HCT116 (cell line): ENCODE data around the gene FSCN2. TPM values are rescaled to one million over a fixed set of nuclear protein-coding genes. Genes with fewer than 3 reads are reported as not detected.

Source experiments
- ATAC-seq: fragments of 200-7000 bp; cut with Tn5 transposase; 2 replicates; pipeline ENCODE4 v1.9.1; 2020; ENCODE audit warnings: mild to moderate bottlenecking, moderate library complexity
- BruUV-seq: library from RNA; stranded (reverse); fragments of 400-500 nt; replicated peaks from 2 replicates; lab custom pipeline; 2021; lab: Mats Ljungman, UMichigan
- CTCF ChIA-PET: fragments of 300-600 bp; sonication (Branson Sonifier 250); formaldehyde crosslinking; loops from one replicate; lab custom pipeline; 2021; ENCODE audit warnings: antibody characterized with exemption; lab: Charles Lee
- POLR2A ChIA-PET: fragments of 300-600, 350-600 bp; sonication (Branson Sonifier 250); formaldehyde crosslinking; loops from one replicate; lab custom pipeline; 2021; ENCODE audit warnings: antibody characterized with exemption; lab: Charles Lee
- RAD21 ChIA-PET, 2 experiments: fragments of 300-600 bp; sonication (Branson Sonifier 250); formaldehyde crosslinking; loops; one replicate each; lab custom pipeline; 2023; ENCODE audit warnings: low total read pairs in 2 of 2; ENCODE audit not compliant: uncharacterized antibody in 2 of 2, unreplicated experiment in 2 of 2, low non-redundant PET in 1 of 2; lab: Charles Lee
- DNase-seq: peaks from one replicate; pipeline ENCODE4 v3.0.0-alpha.2; 2010; ENCODE audit warnings: low read depth, low spot score
- H2AFZ ChIP-seq: fragments of 200-600 bp; shearing (Covaris generic), sonication (generic); 2 replicates; pipeline ENCODE4 v1.6.1; 2017; ENCODE audit warnings: low read depth, mixed run types, mixed read lengths, antibody characterized with exemption, low read length; ENCODE audit not compliant: poor library complexity, severe bottlenecking
- H3K27ac ChIP-seq: 2 replicates; pipeline ENCODE4 v1.5.1; 2012; ENCODE audit warnings: low read depth, low read length
- H3K27me3 ChIP-seq: fragments of 200-600 bp; sonication (generic); 2 replicates; pipeline ENCODE4 v1.6.1; 2016; ENCODE audit warnings: mixed run types, low read length, mixed read lengths; ENCODE audit not compliant: insufficient read depth
- H3K36me3 ChIP-seq, 2 experiments: fragments of 200-500 bp in 1 of 2; fragments of 200-600 bp in 1 of 2; sonication (Bioruptor generic) in 1 of 2; sonication (generic) in 1 of 2; 2 replicates each; pipeline versions ENCODE4 v1.5.1 to v1.6.1; 2014 to 2016; ENCODE audit warnings: low read length in 2 of 2, inconsistent platforms in 1 of 2, mixed read lengths in 1 of 2, mixed run types in 1 of 2; ENCODE audit not compliant: insufficient read depth in 2 of 2, control insufficient read depth in 1 of 2
- H3K4me1 ChIP-seq, 2 experiments: fragments of 200-600 bp in 1 of 2; sonication (generic) in 1 of 2; 2 replicates each; pipeline versions ENCODE4 v1.5.1 to v1.6.1; 2012 to 2017; ENCODE audit warnings: low read length in 2 of 2, inconsistent platforms in 1 of 2, mild to moderate bottlenecking in 1 of 2, mixed read lengths in 1 of 2, mixed run types in 1 of 2, moderate library complexity in 1 of 2; ENCODE audit not compliant: insufficient read depth in 2 of 2, control insufficient read depth in 1 of 2
- H3K4me2 ChIP-seq: fragments of 200-600 bp; sonication (generic); 2 replicates; pipeline ENCODE4 v1.6.1; 2017; ENCODE audit warnings: mixed run types, low read length, mixed read lengths
- H3K4me3 ChIP-seq, 2 experiments: fragments of 200-600 bp in 1 of 2; sonication (generic) in 1 of 2; replicated peaks in 1 of 2; 2 replicates each; pipeline ENCODE4 v1.5.1; 2011 to 2016; ENCODE audit warnings: low read length in 2 of 2, control low read depth in 1 of 2, low read depth in 1 of 2, mild to moderate bottlenecking in 1 of 2, mixed read lengths in 1 of 2, mixed run types in 1 of 2
- H3K79me2 ChIP-seq: fragments of 200-600 bp; sonication (generic); 2 replicates; pipeline ENCODE4 v1.6.1; 2017; ENCODE audit warnings: mild to moderate bottlenecking, mixed run types, low read length, moderate library complexity, mixed read lengths; ENCODE audit not compliant: insufficient read depth
- H3K9ac ChIP-seq: fragments of 200-600 bp; sonication (generic); 2 replicates; pipeline ENCODE4 v1.6.1; 2016; ENCODE audit warnings: low read length, mixed read lengths
- H3K9me2 ChIP-seq: fragments of 200-600 bp; sonication (generic), shearing (Covaris generic); 2 replicates; pipeline ENCODE4 v1.6.1; 2017; ENCODE audit warnings: mixed run types, mild to moderate bottlenecking, moderate library complexity; ENCODE audit not compliant: insufficient read depth
- H3K9me3 ChIP-seq, 2 experiments: fragments of 200-500 bp in 1 of 2; fragments of 200-600 bp in 1 of 2; sonication (Bioruptor generic) in 1 of 2; sonication (generic) in 1 of 2; 2 replicates each; pipeline ENCODE4 v1.6.1; 2014 to 2017; ENCODE audit warnings: low read length in 2 of 2, mixed read lengths in 2 of 2, inconsistent platforms in 1 of 2, low read depth in 1 of 2, mild to moderate bottlenecking in 1 of 2, mixed run types in 1 of 2, moderate library complexity in 1 of 2; ENCODE audit not compliant: control insufficient read depth in 1 of 2, insufficient read depth in 1 of 2
- H4K20me1 ChIP-seq: fragments of 200-600 bp; sonication (generic), shearing (Covaris generic); 2 replicates; pipeline ENCODE4 v1.6.1; 2017; ENCODE audit warnings: mixed run types, mild to moderate bottlenecking, moderate library complexity; ENCODE audit not compliant: insufficient read depth
- CBX3 ChIP-seq: IDR thresholded peaks from 2 replicates; pipeline ENCODE4 v1.6.1; 2012; ENCODE audit warnings: low read depth
- ELF1 ChIP-seq: IDR thresholded peaks from 2 replicates; pipeline ENCODE4 v1.6.1; 2012; ENCODE audit warnings: low read depth, borderline replicate concordance
- TCF7L2 ChIP-seq: IDR thresholded peaks from 2 replicates; pipeline ENCODE4 v1.7.0; 2011; ENCODE audit warnings: borderline replicate concordance, inconsistent platforms; ENCODE audit not compliant: insufficient read depth, insufficient read length; ENCODE audit errors: extremely low read depth
- intact Hi-C: fragments of 100-400 bp; cut with micrococcal nuclease; formaldehyde crosslinking; loops from 2 replicates; pipeline ENCODE4 v1.10.0; 2022
- total RNA-seq: library from RNA; stranded (reverse); gene quantifications from one replicate; pipeline ENCODE4 v1.2.1, GENCODE V29; 2021; ENCODE audit not compliant: unreplicated experiment
- TF ChIP-seq, protein P1 (sequence below): IDR thresholded peaks from 2 replicates; pipeline ENCODE4 v1.6.1; 2011; ENCODE audit warnings: mild to moderate bottlenecking, low read length, moderate library complexity; ENCODE audit not compliant: insufficient replicate concordance; ENCODE audit errors: extremely low read depth

The FSCN2 gene
- total RNA-seq, 1 experiment from 2014 or later = 10.1 TPM

DNA sequence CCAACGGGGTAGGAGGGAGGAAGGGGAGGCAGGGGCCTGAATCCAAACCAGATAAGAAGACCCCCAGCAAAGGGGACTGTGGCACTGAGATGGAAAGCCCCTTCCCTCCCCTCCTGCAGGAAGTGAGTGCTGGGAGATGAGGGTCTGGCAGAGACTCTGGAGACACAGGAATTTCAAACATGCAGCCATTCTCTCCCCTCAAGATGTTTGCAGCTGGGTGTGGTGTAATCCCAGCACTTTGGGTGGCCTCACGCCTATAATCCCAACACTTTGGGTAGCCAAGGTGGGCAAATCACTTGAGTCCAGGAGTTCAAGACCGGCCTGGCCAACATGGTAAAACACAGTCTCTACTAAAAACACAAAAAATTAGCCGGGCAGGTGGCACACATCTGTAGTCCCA, 57.9 kb downstream of the FSCN2 start:
- no peaks in the 10 kb centered on the region for H4K20me1 ChIP-seq
- H3K9ac ChIP-seq = no peak overlapping the region
- ATAC-seq = no peak
- H3K27me3 ChIP-seq = no peaks in the 10 kb centered on the region
- no TSS peak for BruUV-seq
- TF ChIP-seq TCF7L2 (no peak), ELF1 (no peak), CBX3 (no peak)
- TF ChIP-seq, protein P1, sequence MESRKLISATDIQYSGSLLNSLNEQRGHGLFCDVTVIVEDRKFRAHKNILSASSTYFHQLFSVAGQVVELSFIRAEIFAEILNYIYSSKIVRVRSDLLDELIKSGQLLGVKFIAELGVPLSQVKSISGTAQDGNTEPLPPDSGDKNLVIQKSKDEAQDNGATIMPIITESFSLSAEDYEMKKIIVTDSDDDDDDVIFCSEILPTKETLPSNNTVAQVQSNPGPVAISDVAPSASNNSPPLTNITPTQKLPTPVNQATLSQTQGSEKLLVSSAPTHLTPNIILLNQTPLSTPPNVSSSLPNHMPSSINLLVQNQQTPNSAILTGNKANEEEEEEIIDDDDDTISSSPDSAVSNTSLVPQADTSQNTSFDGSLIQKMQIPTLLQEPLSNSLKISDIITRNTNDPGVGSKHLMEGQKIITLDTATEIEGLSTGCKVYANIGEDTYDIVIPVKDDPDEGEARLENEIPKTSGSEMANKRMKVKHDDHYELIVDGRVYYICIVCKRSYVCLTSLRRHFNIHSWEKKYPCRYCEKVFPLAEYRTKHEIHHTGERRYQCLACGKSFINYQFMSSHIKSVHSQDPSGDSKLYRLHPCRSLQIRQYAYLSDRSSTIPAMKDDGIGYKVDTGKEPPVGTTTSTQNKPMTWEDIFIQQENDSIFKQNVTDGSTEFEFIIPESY = no peak
- H3K9me2 ChIP-seq = no peaks in the 10 kb centered on the region
- DNase-seq = no peak
- H3K36me3 ChIP-seq = peaks cover 71 to 85% of the 10 kb centered on the region in 2 experiments
- POLR2A ChIA-PET = no interaction called here
- CTCF ChIA-PET = no interaction called here
- H2AFZ ChIP-seq = no peak overlapping the region
- no peak overlapping the region for H3K4me3 ChIP-seq
- intact Hi-C loops = no loop called here
- RAD21 ChIA-PET = no interaction called here
- H3K4me2 ChIP-seq = no peak overlapping the region
- H3K27ac ChIP-seq = no peak overlapping the region
- H3K79me2 ChIP-seq = peaks cover 42% of the 10 kb centered on the region; the same call in 1 of the 2 replicates
- no peaks in the 10 kb centered on the region for H3K9me3 ChIP-seq
- H3K4me1 ChIP-seq = no peaks in the 10 kb centered on the region

Other genes starting within 250 kb of the FSCN2 start
- 109 TPM for gene SLC38A10, start 233.1 kb upstream of the FSCN2 start, total RNA-seq
- gene BAHCC1, start 132.9 kb upstream of the FSCN2 start, total RNA-seq = 45.2 TPM
- 6,223 TPM for gene ACTG1, start 15.6 kb upstream of the FSCN2 start, total RNA-seq
- gene FAAP100, start 24.0 kb downstream of the FSCN2 start, total RNA-seq = 53.4 TPM
- 137 TPM for gene NPLOC4, start 108.7 kb downstream of the FSCN2 start, total RNA-seq
- 2.3 TPM for gene TSPAN10, start 108.8 kb downstream of the FSCN2 start, total RNA-seq
- not detected for gene PDE6G, start 128.2 kb downstream of the FSCN2 start, total RNA-seq
- 75.9 TPM for gene OXLD1, start 138.2 kb downstream of the FSCN2 start, total RNA-seq
- 77.5 TPM for gene CCDC137, start 138.4 kb downstream of the FSCN2 start, total RNA-seq
- gene ARL16, start 155.4 kb downstream of the FSCN2 start, total RNA-seq = 47.5 TPM
- 231 TPM for gene HGS, start 155.6 kb downstream of the FSCN2 start, total RNA-seq
- 260 TPM for gene MRPL12, start 175.0 kb downstream of the FSCN2 start, total RNA-seq
- 70.8 TPM for gene SLC25A10, start 183.9 kb downstream of the FSCN2 start, total RNA-seq